Measurements from ENCODE around the gene ARID1B. TPM values are rescaled to one million over a fixed set of nuclear protein-coding genes. Genes with fewer than 3 reads are reported as not detected.

ARID1B gene
- total and polyA plus RNA-seq, 2 of the 13 experiments (the other 11 are each of a cell fraction or from before 2014, with no cell fraction given): 20.1 to 32.6 TPM

DNA sequence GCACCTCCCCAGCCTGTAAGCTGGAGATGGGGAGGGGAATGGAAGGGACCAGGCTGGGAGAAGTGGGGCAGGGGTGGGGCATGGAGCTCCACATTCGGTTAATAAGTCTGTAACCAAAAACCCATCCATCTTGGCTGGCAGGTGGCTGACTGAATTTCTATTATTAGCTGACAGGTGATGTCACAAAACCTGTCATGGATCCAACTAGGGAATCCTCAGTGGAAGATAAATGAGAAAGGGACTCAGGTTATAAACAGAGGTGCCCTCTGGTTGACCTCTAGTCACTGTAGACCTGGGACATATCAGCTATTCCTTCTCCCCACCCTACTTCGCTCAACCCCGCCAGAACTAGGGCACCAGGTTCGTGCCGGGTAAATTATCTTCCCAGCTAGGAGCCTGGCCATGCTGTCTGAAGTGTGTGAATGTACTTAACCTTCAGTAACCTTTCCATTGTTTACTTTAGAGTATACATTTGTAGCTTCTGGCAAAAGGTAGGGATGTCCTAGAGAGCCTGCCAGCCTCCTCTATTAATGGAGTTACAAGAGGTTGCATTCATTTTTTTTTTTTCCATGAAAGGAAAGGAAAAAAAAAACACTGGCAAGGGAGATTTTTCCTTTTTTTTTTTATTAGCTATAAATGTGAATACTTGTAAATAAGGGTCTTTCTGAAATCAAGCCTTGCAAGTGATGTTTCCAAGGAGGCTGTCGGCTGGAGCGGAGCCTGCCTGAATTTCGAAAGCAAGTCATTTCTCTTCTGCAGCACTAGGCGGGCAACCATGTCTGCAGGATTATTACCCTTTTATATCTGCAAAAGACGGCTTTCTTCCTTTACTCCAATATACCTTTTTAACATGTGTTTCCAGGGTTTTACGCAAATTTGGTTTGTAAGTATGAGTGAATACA, 410.3 kb downstream of the ARID1B start (continued):
- TF ChIP-seq RARA (CRISPR knock-in tag; IDR thresholded peaks at IDR 0.05) (peak; percentile 77), ZNF446 (CRISPR knock-in tag; IDR thresholded peaks at IDR 0.05) (no peak), SAP130 (CRISPR knock-in tag; IDR thresholded peaks at IDR 0.05; ENCODE audit: low read depth) (peak; percentile 41; the same call in 1 of the 2 replicates), ZNF761 (CRISPR knock-in tag; conservative IDR thresholded peaks at IDR 0.05) (no peak), HNF4G (IDR thresholded peaks at IDR 0.05; ENCODE audit: borderline replicate concordance, low read depth, low read length) (no peak), HNF4G (CRISPR knock-in tag; IDR thresholded peaks at IDR 0.05; ENCODE audit: borderline replicate concordance, low read depth) (no peak), ZNF512 (CRISPR knock-in tag; IDR thresholded peaks at IDR 0.05) (no peak), REL (CRISPR knock-in tag; conservative IDR thresholded peaks at IDR 0.05) (no peak), HES4 (CRISPR knock-in tag; IDR thresholded peaks at IDR 0.05; ENCODE audit: borderline replicate concordance) (no peak), ZNF264 (CRISPR knock-in tag; IDR thresholded peaks at IDR 0.05) (no peak), FOXA3 (CRISPR knock-in tag; IDR thresholded peaks at IDR 0.05) (peak; percentile 73), ZBTB20 (CRISPR knock-in tag; IDR thresholded peaks at IDR 0.05; ENCODE audit: borderline replicate concordance, low read depth) (no peak), RXRB (CRISPR knock-in tag; IDR thresholded peaks at IDR 0.05; ENCODE audit: borderline replicate concordance) (peak; percentile 71; the same call in 1 of the 2 replicates), NFIB (CRISPR knock-in tag; IDR thresholded peaks at IDR 0.05; ENCODE audit: borderline replicate concordance) (no peak), NR2F6 (IDR thresholded peaks at IDR 0.05) (peak; percentile 57), NR2F6 (CRISPR knock-in tag; IDR thresholded peaks at IDR 0.05) (peak; percentile 54), NR2F1 (CRISPR knock-in tag; IDR thresholded peaks at IDR 0.05) (peak; percentile 40 to 63; a peak in 3 of 4 replicates), ZNF574 (CRISPR knock-in tag; IDR thresholded peaks at IDR 0.05) (0 out of 2 replicates have a peak, but pooled peaks have one; percentile 19), ZNF816 (CRISPR knock-in tag; IDR thresholded peaks at IDR 0.05; ENCODE audit: borderline replicate concordance) (0 out of 2 replicates have a peak, but pooled peaks have one; percentile 20), SOX13 (IDR thresholded peaks at IDR 0.05) (no peak), SOX13 (CRISPR knock-in tag; conservative IDR thresholded peaks at IDR 0.05 in 1 of 2, IDR thresholded peaks at IDR 0.05 in 1 of 2) (no peak), HMG20A (CRISPR knock-in tag; IDR thresholded peaks at IDR 0.05; ENCODE audit: borderline replicate concordance) (no peak; the same call in 1 of the 2 replicates), SRSF4 (IDR thresholded peaks at IDR 0.05; ENCODE audit: low read depth, low read length, poor library complexity, severe bottlenecking) (no peak)
- TF ChIP-seq, protein P1, sequence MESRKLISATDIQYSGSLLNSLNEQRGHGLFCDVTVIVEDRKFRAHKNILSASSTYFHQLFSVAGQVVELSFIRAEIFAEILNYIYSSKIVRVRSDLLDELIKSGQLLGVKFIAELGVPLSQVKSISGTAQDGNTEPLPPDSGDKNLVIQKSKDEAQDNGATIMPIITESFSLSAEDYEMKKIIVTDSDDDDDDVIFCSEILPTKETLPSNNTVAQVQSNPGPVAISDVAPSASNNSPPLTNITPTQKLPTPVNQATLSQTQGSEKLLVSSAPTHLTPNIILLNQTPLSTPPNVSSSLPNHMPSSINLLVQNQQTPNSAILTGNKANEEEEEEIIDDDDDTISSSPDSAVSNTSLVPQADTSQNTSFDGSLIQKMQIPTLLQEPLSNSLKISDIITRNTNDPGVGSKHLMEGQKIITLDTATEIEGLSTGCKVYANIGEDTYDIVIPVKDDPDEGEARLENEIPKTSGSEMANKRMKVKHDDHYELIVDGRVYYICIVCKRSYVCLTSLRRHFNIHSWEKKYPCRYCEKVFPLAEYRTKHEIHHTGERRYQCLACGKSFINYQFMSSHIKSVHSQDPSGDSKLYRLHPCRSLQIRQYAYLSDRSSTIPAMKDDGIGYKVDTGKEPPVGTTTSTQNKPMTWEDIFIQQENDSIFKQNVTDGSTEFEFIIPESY (CRISPR knock-in tag; IDR thresholded peaks at IDR 0.05): peak; percentile 48; the same call in 1 of the 2 replicates
